OCI-M1 (cell line): Measurements from ENCODE around the gene ACOX3.

ENCODE experiments used
- DNase-seq: peaks from one replicate; lab custom pipeline; 2025; lab: John Stamatoyannopoulos, UW

Gene ACOX3

GRCh38 chr4:8372506-8372905 lies 68.0 kb downstream of the ACOX3 start:
- DNase-seq, result no peak

GRCh38 chr4:8371596-8371995 lies 68.9 kb downstream of the ACOX3 start:
- DNase-seq, result no peak

GRCh38 chr4:8370835-8371595 lies 69.5 kb downstream of the ACOX3 start:
- no peak for DNase-seq

DNA sequence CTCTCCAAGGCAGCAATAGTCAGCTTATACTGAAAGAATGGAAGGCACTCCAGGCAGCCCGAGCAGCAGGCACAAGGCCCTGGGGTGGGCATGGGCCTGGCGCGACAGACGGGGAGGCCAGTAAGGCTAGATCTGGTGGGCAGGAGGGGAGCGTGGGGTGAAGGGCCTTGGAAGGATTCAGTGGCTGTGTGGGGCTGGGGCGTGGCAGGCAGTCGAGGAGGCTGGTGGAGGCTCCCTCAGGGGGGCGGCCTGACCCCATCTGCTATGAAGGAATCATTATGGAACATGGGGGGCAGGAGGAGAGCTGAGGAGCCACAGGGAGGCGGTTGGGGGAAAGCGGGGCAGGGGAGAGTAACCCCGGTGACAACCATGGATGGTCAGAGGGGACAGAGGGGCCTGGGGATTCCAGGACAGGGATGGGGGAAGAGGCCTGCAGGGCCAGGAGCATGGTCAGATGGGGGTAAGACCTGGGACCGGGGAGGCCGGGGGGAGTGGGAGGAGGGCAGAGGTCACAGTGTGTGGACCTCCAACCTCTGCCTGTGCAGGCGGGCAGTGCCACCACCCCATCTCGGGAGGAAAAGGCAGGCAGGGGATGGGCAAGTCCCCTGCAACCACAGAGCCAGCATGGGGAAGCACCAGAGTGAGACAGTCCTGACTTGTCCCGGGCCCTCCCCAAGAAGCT lies 70.3 kb downstream of the ACOX3 start:
- DNase-seq, result no peak

- no peak for DNase-seq
These were observed 71.0 kb downstream of the ACOX3 start for GRCh38 chr4:8369426-8370105.

DNA sequence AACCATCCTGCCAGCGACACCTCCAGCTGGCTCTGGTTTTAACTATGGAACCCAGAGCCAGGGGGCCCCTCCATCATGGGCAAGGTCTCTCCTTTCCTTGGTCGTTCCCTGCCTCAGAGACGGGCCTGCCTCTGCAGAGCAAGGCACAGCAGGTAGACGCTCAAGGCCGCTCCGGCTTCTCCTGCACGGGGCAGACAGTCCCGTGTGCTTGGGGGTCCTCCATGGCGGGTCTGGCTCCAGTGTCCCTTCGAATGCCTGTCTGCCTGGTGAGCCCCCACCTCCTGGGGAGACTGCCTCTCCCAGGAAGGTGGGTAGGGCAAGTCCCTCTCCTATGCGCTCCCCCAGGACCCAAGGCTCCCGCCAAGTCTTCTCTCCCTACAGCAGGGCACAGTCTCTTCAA lies 71.5 kb downstream of the ACOX3 start:
- DNase-seq, result no peak

- no peak for DNase-seq
These were observed 72.5 kb downstream of the ACOX3 start for GRCh38 chr4:8368061-8368481.

DNA sequence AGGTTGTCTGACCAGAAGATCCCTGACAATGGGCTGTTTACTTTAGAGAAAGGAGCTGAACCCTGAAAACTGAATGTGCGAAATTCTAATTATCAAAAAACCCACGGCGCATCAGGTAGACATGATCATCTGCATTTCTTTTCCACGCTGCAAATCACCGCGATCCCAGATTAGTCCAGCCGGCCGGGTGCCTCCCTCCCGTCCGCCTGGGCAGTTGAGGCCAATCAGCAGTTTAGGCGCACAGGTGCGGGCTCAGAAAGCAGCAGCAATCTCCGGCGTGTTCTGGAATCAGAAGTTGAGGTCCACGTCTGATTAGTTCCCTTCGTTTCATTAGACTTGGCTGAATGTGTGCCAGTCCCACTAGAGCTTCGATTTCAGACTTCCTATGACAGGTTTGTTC lies 73.9 kb downstream of the ACOX3 start:
- DNase-seq, result no peak

DNA sequence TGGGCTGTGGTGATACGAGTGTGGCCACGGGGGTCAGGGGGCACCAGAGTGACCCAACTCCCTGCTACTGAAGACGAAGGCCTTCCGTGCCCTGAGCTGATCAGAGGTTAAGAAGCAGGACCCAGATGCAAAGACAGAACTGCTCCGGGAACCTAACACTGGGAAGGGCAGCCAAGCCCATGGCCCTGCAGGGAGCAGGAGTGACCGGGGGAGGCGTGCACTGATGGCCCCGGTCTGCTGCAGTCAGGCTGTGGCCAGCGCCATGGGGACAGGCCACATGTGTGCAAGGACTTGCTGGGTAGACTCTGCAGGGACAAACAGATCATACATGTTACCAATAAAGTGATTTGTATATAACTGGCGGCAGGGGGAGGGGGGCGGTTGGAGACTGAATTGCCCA lies 74.6 kb downstream of the ACOX3 start:
- no peak for DNase-seq

- no peak for DNase-seq
These were observed 75.2 kb downstream of the ACOX3 start for GRCh38 chr4:8365353-8365752.

DNA sequence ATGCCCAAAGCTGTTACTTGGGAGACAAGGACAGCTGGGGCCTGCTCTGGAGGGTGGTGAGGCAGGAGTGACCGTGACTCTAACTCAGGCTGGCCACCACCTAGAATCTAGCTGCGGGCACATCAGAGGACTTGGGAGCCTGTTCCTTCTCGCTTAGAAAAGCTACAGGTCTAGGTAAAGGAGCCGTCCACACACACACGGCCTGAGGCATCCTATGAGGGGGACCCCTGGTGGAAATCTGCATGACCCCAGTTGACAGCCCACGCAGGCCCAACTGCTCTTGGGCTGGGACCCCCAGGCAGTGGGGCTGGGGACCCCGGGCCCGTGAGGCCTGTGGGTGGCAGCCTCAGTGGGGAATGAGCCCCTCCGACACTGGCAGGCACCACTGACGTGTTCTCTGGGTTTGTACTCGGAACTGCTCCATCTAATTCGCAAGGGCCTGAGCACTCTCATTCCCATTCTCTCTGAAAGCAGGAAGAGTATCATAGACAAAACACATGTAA lies 75.6 kb downstream of the ACOX3 start:
- DNase-seq, result no peak

GRCh38 chr4:8364141-8364540 lies 76.4 kb downstream of the ACOX3 start:
- DNase-seq, result no peak

- DNase-seq, result no peak
These were observed 78.0 kb downstream of the ACOX3 start for GRCh38 chr4:8362483-8362882.

GRCh38 chr4:8359193-8359592 lies 81.3 kb downstream of the ACOX3 start:
- no peak for DNase-seq

DNA sequence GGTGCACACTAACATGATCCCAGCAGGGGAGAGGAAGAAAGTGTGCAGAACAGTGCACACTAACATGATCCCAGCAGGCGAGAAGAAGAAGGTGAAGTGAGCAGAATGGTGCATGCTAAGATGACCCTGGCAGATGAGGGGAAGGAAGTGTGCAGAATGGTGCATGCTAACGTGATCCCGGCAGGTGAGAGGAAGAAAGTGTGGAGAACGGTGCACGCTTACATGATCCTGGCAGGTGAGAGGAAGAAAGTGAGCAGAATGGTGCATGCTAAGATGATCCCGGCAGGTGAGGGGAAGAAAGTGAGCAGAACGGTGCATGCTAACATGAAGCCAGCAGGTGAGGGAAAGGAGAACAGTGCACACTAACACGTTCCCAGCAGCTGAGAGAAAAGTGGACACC lies 83.7 kb downstream of the ACOX3 start:
- DNase-seq, result no peak

DNA sequence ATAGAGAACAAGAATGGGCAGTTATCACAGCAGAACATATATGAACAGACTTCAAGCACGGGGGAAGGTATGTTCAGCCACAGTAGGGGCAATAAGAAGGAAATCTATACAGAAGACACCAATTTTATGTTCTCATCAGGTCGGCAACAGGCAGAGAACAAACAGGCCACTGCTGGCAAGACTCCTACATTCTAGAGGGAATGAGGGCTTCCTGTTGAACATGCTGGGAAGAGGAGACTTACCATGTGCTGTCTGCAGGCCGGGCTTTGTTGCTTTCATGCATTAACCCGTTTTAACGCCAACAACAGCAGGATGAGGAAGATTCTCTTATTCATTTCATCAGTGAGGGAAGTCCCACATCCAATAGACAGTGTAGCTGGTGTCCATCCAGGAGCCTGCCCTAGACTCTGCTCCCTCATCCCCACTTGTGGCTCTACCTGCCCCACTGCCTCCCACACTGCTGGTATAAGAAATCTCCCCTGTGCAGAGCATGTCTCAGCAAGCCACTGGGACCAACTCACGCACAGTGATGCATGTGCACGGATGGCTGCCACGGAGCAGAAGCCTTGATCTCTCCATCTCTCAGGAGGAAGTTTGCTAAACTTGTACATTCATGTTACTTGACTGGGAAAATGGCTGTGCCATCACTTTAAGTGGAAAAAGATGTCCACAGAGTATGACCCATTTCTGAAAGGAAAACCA lies 84.5 kb downstream of the ACOX3 start:
- DNase-seq, result no peak

DNA sequence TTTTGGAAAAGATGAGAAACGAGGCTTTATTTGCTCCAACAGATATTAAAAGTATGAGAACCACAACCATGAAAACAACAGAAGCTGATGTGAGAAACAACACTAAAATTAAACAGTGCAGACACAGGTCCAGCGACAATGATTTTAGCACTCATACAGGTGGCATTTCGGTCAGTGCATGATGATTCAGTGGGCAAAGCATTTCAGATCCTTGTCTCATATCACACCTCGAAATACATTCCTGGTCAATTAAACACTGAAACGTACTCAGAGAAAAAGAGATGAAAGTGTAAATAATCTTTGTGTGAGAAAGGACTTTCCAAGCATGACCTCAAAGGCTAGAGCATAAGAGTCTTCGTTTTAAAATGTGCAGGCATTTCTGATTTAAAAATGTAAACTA lies 85.2 kb downstream of the ACOX3 start:
- DNase-seq, result no peak

- DNase-seq, result no peak
These were observed 86.5 kb downstream of the ACOX3 start for GRCh38 chr4:8353912-8354453.

DNA sequence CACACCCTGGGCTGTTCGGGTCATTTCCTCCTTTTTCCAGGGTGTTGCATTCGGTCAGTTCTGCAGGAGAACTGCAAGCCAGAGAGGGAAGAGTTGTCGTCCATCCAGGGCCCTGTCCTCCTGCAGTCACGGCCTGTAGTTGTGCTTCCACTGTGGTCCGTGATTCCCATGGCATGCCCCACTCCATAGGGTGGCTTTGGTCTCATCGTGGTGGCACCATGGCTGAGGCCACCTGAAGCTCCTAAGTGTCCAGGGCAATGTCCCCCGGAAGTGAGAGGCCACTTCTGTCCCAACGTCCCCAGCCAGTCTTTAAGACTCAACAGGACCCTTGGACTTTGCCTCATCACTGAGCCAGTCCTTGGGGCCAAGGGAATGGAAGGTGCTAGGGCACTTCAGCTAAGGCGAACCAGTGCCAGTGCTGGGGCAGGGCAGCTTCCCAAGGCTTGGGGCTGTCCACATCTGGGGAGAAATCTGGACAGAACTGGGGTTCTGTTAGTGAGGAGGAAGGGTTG lies 87.3 kb downstream of the ACOX3 start:
- no peak for DNase-seq

DNA sequence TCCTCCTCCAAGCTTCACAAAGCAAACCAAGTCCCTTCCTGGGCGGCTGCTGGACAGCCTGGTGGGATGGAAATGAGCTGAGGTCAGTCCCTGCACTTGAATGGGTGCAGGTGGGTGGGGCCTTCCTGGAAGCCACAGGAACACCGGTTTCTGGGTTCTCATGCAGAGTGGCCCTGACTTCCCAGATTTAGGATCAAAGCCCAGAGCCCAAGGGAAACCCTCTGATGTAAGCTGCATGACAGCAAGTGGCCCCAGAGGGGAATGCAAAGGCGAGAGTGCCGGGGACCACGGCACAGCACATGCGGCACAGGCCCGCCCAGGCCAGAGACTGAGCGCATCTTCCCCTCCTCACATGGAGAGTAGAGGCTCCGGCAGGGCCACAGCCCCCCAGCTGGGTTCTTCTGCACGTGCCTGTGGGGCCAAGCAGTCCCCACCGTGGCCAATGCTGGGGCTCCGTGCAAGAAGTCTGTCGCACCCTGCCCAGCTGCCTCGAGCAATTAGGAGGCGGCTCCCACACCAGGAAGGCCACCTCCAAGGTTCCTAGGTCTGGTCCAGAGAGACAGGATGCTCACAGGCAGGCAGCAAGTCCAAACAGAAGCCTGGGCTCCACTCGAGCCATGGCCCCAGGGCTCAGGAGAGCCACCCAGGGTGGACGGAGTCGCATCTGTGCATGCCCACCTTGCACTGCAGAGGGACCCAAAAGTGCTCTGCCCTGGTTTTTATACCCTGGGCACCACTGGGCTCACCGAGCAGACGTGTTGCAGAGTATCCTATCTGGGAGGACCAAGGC lies 88.0 kb downstream of the ACOX3 start:
- DNase-seq, result no peak

- DNase-seq, result no peak
These were observed 88.6 kb downstream of the ACOX3 start for GRCh38 chr4:8351931-8352367.
